ENCODE data around the gene CLBA1.

DNA sequence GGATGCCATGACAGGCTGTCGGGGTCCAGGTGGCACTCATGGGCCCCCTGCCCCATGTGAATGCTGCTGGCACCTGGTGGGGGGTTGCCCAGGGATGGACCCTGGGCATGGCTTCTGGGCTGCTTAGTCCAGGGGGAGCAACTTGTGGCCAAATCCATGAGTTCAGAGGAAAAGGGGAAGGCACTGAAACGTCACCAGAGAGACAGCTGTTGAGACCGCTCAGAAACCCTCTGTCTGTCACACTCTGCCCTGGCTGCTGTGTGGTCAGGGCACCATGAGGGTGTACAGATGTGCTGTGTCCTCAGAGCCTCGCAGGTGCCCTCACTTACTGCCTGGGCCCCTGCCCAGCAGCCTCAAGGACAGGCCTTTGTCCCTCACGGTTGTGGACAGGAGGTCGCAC lies 9.4 kb downstream of the CLBA1 start:
- TF ChIP-seq, protein P1, sequence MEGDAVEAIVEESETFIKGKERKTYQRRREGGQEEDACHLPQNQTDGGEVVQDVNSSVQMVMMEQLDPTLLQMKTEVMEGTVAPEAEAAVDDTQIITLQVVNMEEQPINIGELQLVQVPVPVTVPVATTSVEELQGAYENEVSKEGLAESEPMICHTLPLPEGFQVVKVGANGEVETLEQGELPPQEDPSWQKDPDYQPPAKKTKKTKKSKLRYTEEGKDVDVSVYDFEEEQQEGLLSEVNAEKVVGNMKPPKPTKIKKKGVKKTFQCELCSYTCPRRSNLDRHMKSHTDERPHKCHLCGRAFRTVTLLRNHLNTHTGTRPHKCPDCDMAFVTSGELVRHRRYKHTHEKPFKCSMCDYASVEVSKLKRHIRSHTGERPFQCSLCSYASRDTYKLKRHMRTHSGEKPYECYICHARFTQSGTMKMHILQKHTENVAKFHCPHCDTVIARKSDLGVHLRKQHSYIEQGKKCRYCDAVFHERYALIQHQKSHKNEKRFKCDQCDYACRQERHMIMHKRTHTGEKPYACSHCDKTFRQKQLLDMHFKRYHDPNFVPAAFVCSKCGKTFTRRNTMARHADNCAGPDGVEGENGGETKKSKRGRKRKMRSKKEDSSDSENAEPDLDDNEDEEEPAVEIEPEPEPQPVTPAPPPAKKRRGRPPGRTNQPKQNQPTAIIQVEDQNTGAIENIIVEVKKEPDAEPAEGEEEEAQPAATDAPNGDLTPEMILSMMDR (IDR thresholded peaks at IDR 0.05) = no peak
- no peak for TF ChIP-seq EZH2 (IDR thresholded peaks at IDR 0.05; ENCODE audit: borderline replicate concordance, insufficient read depth, low read depth, low read length, poor library complexity, severe bottlenecking)

All from B cell (primary cell).